GM19023 (cell line): ENCODE measurements around the gene PROK2.

Source experiments
- ATAC-seq: cut with Tn5 transposase; IDR thresholded peaks from one replicate; pipeline ENCODE4 v1.9.1; 2021; ENCODE audit warnings: mild to moderate bottlenecking, moderate library complexity; ENCODE audit not compliant: unreplicated experiment

Gene PROK2

GRCh38 chr3:71784914-71785531 is at the start of gene PROK2:
TSS of gene PROK2 (minus strand) at chr3:71785148. CDS start at chr3:71785052, 96 bp downstream.
- ATAC-seq: no peak

- ATAC-seq: no peak
These were observed 46.7 kb upstream of the PROK2 start for GRCh38 chr3:71831599-71831998.

- no peak for ATAC-seq
These were observed 40.8 kb upstream of the PROK2 start for GRCh38 chr3:71825551-71826283.

- ATAC-seq: no peak
These were observed 36.2 kb upstream of the PROK2 start for GRCh38 chr3:71821116-71821515.

- ATAC-seq: no peak
These were observed 32.3 kb upstream of the PROK2 start for GRCh38 chr3:71817262-71817661.

- no peak for ATAC-seq
These were observed 31.8 kb upstream of the PROK2 start for GRCh38 chr3:71816767-71817156.

GRCh38 chr3:71815340-71816067 is 30.6 kb upstream of the PROK2 start:
- ATAC-seq: no peak

GRCh38 chr3:71813704-71814103 is 28.8 kb upstream of the PROK2 start:
- ATAC-seq: no peak

- no peak for ATAC-seq
These were observed 28.1 kb upstream of the PROK2 start for GRCh38 chr3:71813073-71813472.

- ATAC-seq: no peak
These were observed 25.1 kb upstream of the PROK2 start for GRCh38 chr3:71810056-71810455.

- ATAC-seq: no peak
These were observed 24.5 kb upstream of the PROK2 start for GRCh38 chr3:71809321-71810026.

GRCh38 chr3:71806736-71807135 is 21.8 kb upstream of the PROK2 start:
- no peak for ATAC-seq

GRCh38 chr3:71805691-71806090 is 20.7 kb upstream of the PROK2 start:
- ATAC-seq: no peak

- no peak for ATAC-seq
These were observed 20.3 kb upstream of the PROK2 start for GRCh38 chr3:71805199-71805598.

- ATAC-seq: no peak
These were observed 18.3 kb upstream of the PROK2 start for GRCh38 chr3:71803248-71803647.

- ATAC-seq: no peak
These were observed 17.0 kb upstream of the PROK2 start for GRCh38 chr3:71801986-71802385.

GRCh38 chr3:71800023-71800422 is 15.1 kb upstream of the PROK2 start:
- no peak for ATAC-seq

GRCh38 chr3:71797455-71797854 is 12.5 kb upstream of the PROK2 start:
- ATAC-seq: no peak

GRCh38 chr3:71796290-71796689 is 11.3 kb upstream of the PROK2 start:
- ATAC-seq: no peak

GRCh38 chr3:71791634-71792033 is 6.7 kb upstream of the PROK2 start:
- no peak for ATAC-seq

GRCh38 chr3:71789922-71790321 is 5.0 kb upstream of the PROK2 start:
- ATAC-seq: no peak
